Measurements from ENCODE around the gene ITGB3.

Gene ITGB3

GRCh38 chr17:47332287-47332686 lies 78.7 kb downstream of the ITGB3 start:
- no peak for DNase-seq (ENCODE audit: low read depth, low spot score)

DNA sequence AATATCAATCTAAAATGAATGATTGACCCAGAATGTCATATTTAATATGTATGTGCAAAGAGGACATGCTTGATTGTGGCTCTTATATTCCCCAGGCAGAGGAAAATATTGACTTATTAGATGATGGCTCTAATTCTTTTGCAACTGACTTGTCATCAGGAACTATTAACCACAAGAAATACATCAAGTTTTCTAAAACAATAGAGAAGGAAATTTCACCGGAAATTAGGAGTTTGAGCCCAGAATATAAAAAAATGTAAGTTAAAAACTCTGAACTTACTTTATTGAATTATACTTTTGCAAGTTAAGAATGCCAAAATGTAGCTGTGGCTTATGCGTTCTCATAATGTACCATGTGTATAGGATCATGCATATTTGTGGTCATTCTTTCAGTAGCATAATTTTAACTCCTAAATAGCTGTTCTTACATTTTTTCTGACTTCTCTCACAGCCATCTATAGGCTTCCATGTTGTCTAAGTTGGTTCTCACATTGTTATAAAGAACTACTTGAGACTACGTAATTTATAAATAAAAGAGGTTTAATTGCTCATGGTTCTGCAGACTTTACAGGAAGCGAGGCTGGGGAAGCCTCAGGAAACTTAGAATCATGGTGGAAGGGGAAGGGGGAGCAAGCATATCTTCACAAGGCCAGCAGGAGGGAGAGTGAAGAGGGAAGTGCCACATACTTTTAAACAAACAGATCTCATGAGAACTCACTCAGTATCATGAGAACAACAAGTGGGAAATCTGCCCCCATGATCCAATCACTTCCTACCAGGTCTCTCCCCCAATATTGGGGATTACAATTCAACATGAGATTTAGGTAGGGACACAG lies 81.7 kb downstream of the ITGB3 start:
- no peak for DNase-seq (ENCODE audit: low read depth, low spot score)

DNA sequence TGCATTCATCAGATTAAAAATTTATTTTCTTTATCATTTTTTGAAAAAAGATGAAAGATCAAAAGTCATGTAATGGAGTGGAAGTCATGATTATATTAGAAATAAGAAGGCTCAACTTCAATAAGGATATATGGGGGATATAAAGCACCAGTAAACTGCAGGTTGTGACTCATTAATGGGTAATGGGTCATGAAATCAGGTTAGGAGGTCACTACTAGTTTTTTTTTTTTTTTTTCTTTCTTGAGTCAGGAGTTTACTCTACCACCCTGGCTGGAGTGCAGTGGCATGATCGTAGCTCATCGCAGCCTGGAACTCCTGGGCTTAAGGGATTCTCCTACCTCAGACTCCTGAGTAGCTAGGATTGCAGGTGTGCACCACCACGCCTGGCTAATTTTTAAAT lies 84.4 kb downstream of the ITGB3 start:
- DNase-seq (ENCODE audit: low read depth, low spot score), result no peak

DNA sequence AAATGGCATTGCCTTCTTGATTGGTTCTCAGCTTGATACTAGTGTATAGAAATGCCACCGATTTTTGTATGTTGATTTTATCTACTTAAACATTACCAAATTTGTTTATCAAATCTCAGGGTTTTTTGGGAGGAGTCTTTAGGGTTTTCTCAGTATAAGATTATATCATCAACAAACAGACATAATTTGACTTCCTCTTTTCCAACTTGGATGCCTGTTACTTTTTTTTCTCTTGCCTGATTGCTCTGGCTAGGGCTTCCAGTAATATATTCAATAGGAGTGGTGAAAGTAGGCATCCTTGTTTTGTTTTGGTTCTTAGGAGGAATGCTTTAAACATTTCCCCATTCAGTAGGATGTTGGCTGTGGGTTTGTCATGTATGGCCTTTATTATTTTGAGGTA lies 99.2 kb downstream of the ITGB3 start:
- DNase-seq (ENCODE audit: low read depth, low spot score), result no peak

DNA sequence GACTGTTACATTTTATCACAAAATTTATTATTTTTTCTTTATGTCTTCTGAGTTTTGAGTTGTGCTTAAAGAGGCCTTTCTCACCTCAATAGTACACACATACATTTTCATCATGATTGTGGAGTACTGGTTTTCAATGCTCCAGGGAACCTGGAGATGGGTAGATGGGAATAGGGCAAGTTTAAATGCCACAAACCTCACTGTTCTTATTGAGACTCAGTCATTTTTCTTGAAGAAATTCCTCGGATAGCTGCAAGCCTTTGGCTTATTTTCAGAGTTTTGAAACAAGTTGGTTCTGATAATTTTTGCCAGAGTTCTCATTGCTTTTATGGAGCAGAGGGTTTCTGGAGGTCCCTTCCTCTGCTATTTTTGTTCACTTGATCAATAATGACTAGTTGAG lies 105.0 kb downstream of the ITGB3 start:
- DNase-seq (ENCODE audit: low read depth, low spot score), result no peak

All from ELF-1 (cell line).